ENCODE results near the gene TM9SF2. TPM values are rescaled to one million over a fixed set of nuclear protein-coding genes. Genes with fewer than 3 reads are reported as not detected.
"Not testable (repeated sequence)": the region's sequence is repeated elsewhere in the genome, so short reads cannot be mapped to it uniquely, and the experiment has no call there.

The TM9SF2 gene
- total and polyA plus RNA-seq, 2 of the 4 experiments (the other 2 are of a cell fraction), result 46.1 to 85.5 TPM

DNA sequence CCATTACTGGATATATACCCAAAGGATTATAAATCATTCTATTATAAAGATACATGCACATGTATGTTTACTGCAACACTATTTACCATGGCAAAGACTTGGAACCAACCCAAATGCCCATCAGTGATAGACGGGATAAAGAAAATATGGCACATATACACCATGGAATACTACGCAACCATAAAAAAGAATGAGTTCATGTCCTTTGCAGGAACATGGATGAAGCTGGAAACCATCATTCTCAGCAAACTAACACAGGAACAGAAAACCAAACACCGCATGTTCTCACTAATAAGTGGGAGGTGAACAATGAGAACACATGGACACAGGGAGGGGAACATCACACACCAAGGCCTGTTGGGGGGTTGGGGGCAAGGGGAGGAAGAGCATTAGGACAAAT lies 9.5 kb upstream of the TM9SF2 start:
- H3K9ac ChIP-seq (ENCODE audit: low read depth, low read length); H3K56ac ChIP-seq (ENCODE audit: extremely low read depth, insufficient read depth, low read length); H3K18ac ChIP-seq (ENCODE audit: low read depth, low read length); H3K9me1 ChIP-seq (ENCODE audit: insufficient read depth, low read length); H3K4me3 ChIP-seq (ENCODE audit: insufficient read depth, low read depth, low read length); H2AK9ac ChIP-seq (replicated peaks; ENCODE audit: low read depth, low read length, poor library complexity); H2BK20ac ChIP-seq (ENCODE audit: low read depth, low read length); H4K91ac ChIP-seq (ENCODE audit: insufficient read depth, low read depth, low read length); dilution Hi-C loops (cut with HindIII; ENCODE audit: low sequenced_read_pairs, unreplicated experiment); DNase-seq; H3K27ac ChIP-seq (ENCODE audit: insufficient read depth, low read length); BruUV-seq (replicated peaks); H3K23ac ChIP-seq (ENCODE audit: low read depth, low read length); H3K79me1 ChIP-seq (ENCODE audit: low read depth in 1 of 2, low read length in 2 of 2); POLR2A ChIA-PET (ENCODE audit: unreplicated experiment); H4K20me1 ChIP-seq (ENCODE audit: insufficient read depth, low read length); H3K36me3 ChIP-seq (ENCODE audit: control insufficient read depth, insufficient read depth, low read length); H4K5ac ChIP-seq (ENCODE audit: low read depth, low read length); H2AK5ac ChIP-seq (ENCODE audit: low read depth, low read length); H3K4me1 ChIP-seq (ENCODE audit: control insufficient read depth, insufficient read depth, low read length); H3K9me3 ChIP-seq (ENCODE audit: control insufficient read depth, insufficient read depth, low read length); H3K4me2 ChIP-seq (ENCODE audit: low read depth, low read length); in situ Hi-C loops (cut with MboI; ENCODE audit: low sequenced_read_pairs); intact Hi-C loops (cut with micrococcal nuclease); ATAC-seq (ENCODE audit: low read depth); CTCF ChIA-PET; H2BK120ac ChIP-seq (ENCODE audit: low read depth, low read length); H4K8ac ChIP-seq (ENCODE audit: low read depth in 2 of 2, low read length in 2 of 2); H2BK15ac ChIP-seq (ENCODE audit: low read depth, low read length); H2BK5ac ChIP-seq (ENCODE audit: low read depth, low read length, poor library complexity, severe bottlenecking); H3K4ac ChIP-seq (ENCODE audit: low read depth, low read length); H3K14ac ChIP-seq (replicated peaks; ENCODE audit: low read depth, low read length); H2AFZ ChIP-seq (replicated peaks; ENCODE audit: low read length, poor library complexity): not testable (repeated sequence)
- peaks cover 23% of the 10 kb centered on the region for H3K27me3 ChIP-seq (ENCODE audit: control insufficient read depth, insufficient read depth, low read length)
- no CpG with 5 or more reads among the region's 3 CpGs for WGBS, 2 experiments (ENCODE audit: extremely low coverage in 2 of 2, insufficient read length in 1 of 2)
